HCT116 (cell line): ENCODE data around the gene AK2.

ENCODE experiments used
- CTCF ChIP-seq, 3 experiments: fragments of 200-600 bp in 1 of 3; sonication (generic) in 1 of 3; IDR thresholded peaks in 2 of 3; conservative IDR thresholded peaks in 1 of 3; 2 replicates each; pipeline ENCODE4 v1.5.1; 2012 to 2017; ENCODE audit warnings: low read depth in 2 of 3, low read length in 2 of 3, antibody characterized with exemption in 1 of 3, borderline replicate concordance in 1 of 3, control low read depth in 1 of 3, mild to moderate bottlenecking in 1 of 3, mixed read lengths in 1 of 3, mixed run types in 1 of 3, moderate library complexity in 1 of 3; ENCODE audit not compliant: insufficient read depth in 1 of 3
- EZH2 ChIP-seq: fragments of 200-600 bp; sonication (generic); IDR thresholded peaks from 2 replicates; pipeline ENCODE4 v1.6.1; 2017; ENCODE audit warnings: antibody characterized with exemption, mixed run types
- EZH2phosphoT487 ChIP-seq: fragments of 200-600 bp; IDR thresholded peaks from 2 replicates; pipeline ENCODE4 v1.6.1; 2018; ENCODE audit warnings: antibody characterized with exemption, borderline replicate concordance
- POLR2AphosphoS5 ChIP-seq: IDR thresholded peaks from 2 replicates; pipeline ENCODE4 v1.6.1; 2011; ENCODE audit warnings: mild to moderate bottlenecking, low read depth, low read length, moderate library complexity
- RAD21 ChIP-seq: IDR thresholded peaks from 2 replicates; pipeline ENCODE4 v1.6.1; 2012; ENCODE audit warnings: low read depth, mild to moderate bottlenecking
- TF ChIP-seq, protein P1 (sequence below): IDR thresholded peaks from 2 replicates; pipeline ENCODE4 v1.6.1; 2011; ENCODE audit warnings: mild to moderate bottlenecking, low read length, moderate library complexity; ENCODE audit not compliant: insufficient replicate concordance; ENCODE audit errors: extremely low read depth

DNA sequence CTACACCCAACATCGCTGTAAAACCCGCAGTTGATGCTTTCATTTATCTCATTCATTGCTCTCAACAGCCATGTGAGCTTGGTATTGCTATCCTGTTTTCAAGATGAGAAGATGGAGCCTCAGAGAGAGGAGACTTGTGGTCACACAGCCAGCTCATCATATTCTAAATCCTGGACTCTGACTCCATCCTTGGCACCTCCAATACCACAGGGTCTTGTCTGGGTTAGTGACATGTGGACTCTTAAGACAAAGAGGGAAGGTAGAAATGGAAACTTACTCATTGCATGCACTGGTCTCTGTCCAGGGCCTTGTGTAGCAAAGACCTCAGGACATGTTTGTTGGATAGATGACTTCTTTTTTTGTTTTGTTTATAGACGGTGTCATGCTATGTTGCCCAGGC, 65.1 kb downstream of the AK2 start:
- TF ChIP-seq, protein P1, sequence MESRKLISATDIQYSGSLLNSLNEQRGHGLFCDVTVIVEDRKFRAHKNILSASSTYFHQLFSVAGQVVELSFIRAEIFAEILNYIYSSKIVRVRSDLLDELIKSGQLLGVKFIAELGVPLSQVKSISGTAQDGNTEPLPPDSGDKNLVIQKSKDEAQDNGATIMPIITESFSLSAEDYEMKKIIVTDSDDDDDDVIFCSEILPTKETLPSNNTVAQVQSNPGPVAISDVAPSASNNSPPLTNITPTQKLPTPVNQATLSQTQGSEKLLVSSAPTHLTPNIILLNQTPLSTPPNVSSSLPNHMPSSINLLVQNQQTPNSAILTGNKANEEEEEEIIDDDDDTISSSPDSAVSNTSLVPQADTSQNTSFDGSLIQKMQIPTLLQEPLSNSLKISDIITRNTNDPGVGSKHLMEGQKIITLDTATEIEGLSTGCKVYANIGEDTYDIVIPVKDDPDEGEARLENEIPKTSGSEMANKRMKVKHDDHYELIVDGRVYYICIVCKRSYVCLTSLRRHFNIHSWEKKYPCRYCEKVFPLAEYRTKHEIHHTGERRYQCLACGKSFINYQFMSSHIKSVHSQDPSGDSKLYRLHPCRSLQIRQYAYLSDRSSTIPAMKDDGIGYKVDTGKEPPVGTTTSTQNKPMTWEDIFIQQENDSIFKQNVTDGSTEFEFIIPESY: no peak
- TF ChIP-seq EZH2phosphoT487 (no peak), RAD21 (no peak), EZH2 (no peak), CTCF (IDR thresholded peaks at IDR 0.05 in 2 of 3, conservative IDR thresholded peaks at IDR 0.05 in 1 of 3; ENCODE audit: borderline replicate concordance in 1 of 3, insufficient read depth in 1 of 3, low read depth in 2 of 3, low read length in 2 of 3) (no peak), POLR2AphosphoS5 (no peak)
